Stimulated activated memory B cell treated with anti-CD40 and anti-IgM and Interleukin-4, amounts not matched to agents 10 μg/mL and 1 μg/mL and 100 μg/mL, for 72 hours (primary cell): Measurements from ENCODE around the gene ZC3H12D.
A peak's percentile ranks its signal among the peaks of the same experiment; 100 is the strongest.
"Not testable (repeated sequence)": the region's sequence is repeated elsewhere in the genome, so short reads cannot be mapped to it uniquely, and the experiment has no call there.

Experiments used
- ATAC-seq: fragments of 150-1000 bp; cut with Tn5 transposase; 2 replicates; pipeline ENCODE4 v1.10.0; 2021
- H3K27ac Mint-ChIP-seq: one replicate; pipeline ENCODE4 v1.8.0; 2022; ENCODE audit warnings: mild to moderate bottlenecking, mixed read lengths
- H3K27me3 Mint-ChIP-seq: one replicate; pipeline ENCODE4 v1.8.0; 2022; ENCODE audit warnings: mixed read lengths
- H3K36me3 Mint-ChIP-seq: one replicate; pipeline ENCODE4 v1.8.0; 2022; ENCODE audit warnings: mixed read lengths
- H3K4me1 Mint-ChIP-seq: one replicate; pipeline ENCODE4 v1.8.0; 2022; ENCODE audit warnings: mixed read lengths
- H3K4me3 Mint-ChIP-seq: one replicate; pipeline ENCODE4 v1.8.0; 2022; ENCODE audit warnings: mild to moderate bottlenecking, moderate library complexity, mixed read lengths
- H3K9me3 Mint-ChIP-seq: one replicate; pipeline ENCODE4 v1.8.0; 2022; ENCODE audit warnings: mixed read lengths

Gene ZC3H12D

GRCh38 chr6:149484733-149485700 lies at the start of gene ZC3H12D:
ZC3H12D (minus strand) TSS chr6:149485014; CDS start chr6:149474543, 10,471 bp downstream.
- Mint-ChIP-seq H3K36me3 (peaks cover 9% of the 10 kb centered on the region), H3K4me3 (peak within 1 kb of the TSS; percentile 89), H3K4me1 (peaks cover 61% of the 10 kb centered on the region), H3K27me3 (no peaks in the 10 kb centered on the region), H3K27ac (peak within 1 kb of the TSS; percentile 99), H3K9me3 (no peaks in the 10 kb centered on the region)
- peak; percentile 73 for ATAC-seq

GRCh38 chr6:149529650-149530049 lies 44.8 kb upstream of the ZC3H12D start:
- H3K36me3 Mint-ChIP-seq, result peaks cover 45% of the 10 kb centered on the region
- no peak for ATAC-seq
- H3K27ac Mint-ChIP-seq, result peak overlapping the region; percentile 64
- H3K4me3 Mint-ChIP-seq, result no peak overlapping the region
- H3K27me3 Mint-ChIP-seq, result no peaks in the 10 kb centered on the region
- no peaks in the 10 kb centered on the region for H3K9me3 Mint-ChIP-seq
- H3K4me1 Mint-ChIP-seq, result peaks cover 16% of the 10 kb centered on the region

- Mint-ChIP-seq H3K4me3 (no peak overlapping the region), H3K27ac (no peak overlapping the region), H3K36me3 (peaks cover 32% of the 10 kb centered on the region), H3K4me1 (peaks cover 19% of the 10 kb centered on the region), H3K27me3 (no peaks in the 10 kb centered on the region), H3K9me3 (no peaks in the 10 kb centered on the region)
- no peak for ATAC-seq
Observed at GRCh38 chr6:149515494-149515893, 30.7 kb upstream of the ZC3H12D start.

- Mint-ChIP-seq H3K36me3 (peaks cover 36% of the 10 kb centered on the region), H3K27me3 (no peaks in the 10 kb centered on the region), H3K27ac (no peak overlapping the region), H3K4me3 (no peak overlapping the region), H3K4me1 (peaks cover 19% of the 10 kb centered on the region), H3K9me3 (no peaks in the 10 kb centered on the region)
- ATAC-seq, result no peak
Observed at GRCh38 chr6:149513915-149514314, 29.1 kb upstream of the ZC3H12D start.

GRCh38 chr6:149510793-149511512 lies 26.1 kb upstream of the ZC3H12D start:
- ATAC-seq, result no peak
- Mint-ChIP-seq H3K27me3 (no peaks in the 10 kb centered on the region), H3K4me1 (peaks cover 14% of the 10 kb centered on the region), H3K27ac (peak overlapping the region; percentile 51), H3K36me3 (peaks cover 27% of the 10 kb centered on the region), H3K9me3 (no peaks in the 10 kb centered on the region), H3K4me3 (no peak overlapping the region)

GRCh38 chr6:149508485-149508884 lies 23.7 kb upstream of the ZC3H12D start:
- peaks cover 8% of the 10 kb centered on the region for H3K4me1 Mint-ChIP-seq
- H3K27me3 Mint-ChIP-seq, result no peaks in the 10 kb centered on the region
- ATAC-seq, result no peak
- H3K9me3 Mint-ChIP-seq, result no peaks in the 10 kb centered on the region
- no peak overlapping the region for H3K4me3 Mint-ChIP-seq
- peaks cover 37% of the 10 kb centered on the region for H3K36me3 Mint-ChIP-seq
- H3K27ac Mint-ChIP-seq, result peak overlapping the region; percentile 37

GRCh38 chr6:149503872-149504271 lies 19.1 kb upstream of the ZC3H12D start:
- Mint-ChIP-seq H3K4me3 (no peak overlapping the region), H3K27me3 (no peaks in the 10 kb centered on the region), H3K36me3 (peaks cover 30% of the 10 kb centered on the region), H3K27ac (peak overlapping the region; percentile 70), H3K4me1 (peaks cover 8% of the 10 kb centered on the region), H3K9me3 (no peaks in the 10 kb centered on the region)
- ATAC-seq, result no peak

- Mint-ChIP-seq H3K27me3 (no peaks in the 10 kb centered on the region), H3K4me3 (no peak overlapping the region), H3K9me3 (no peaks in the 10 kb centered on the region), H3K4me1 (peaks cover 8% of the 10 kb centered on the region), H3K27ac (peak overlapping the region; percentile 70), H3K36me3 (peaks cover 30% of the 10 kb centered on the region)
- no peak for ATAC-seq
Observed at GRCh38 chr6:149503276-149503675, 18.5 kb upstream of the ZC3H12D start.

GRCh38 chr6:149501768-149502167 lies 17.0 kb upstream of the ZC3H12D start:
- Mint-ChIP-seq H3K27me3 (no peaks in the 10 kb centered on the region), H3K27ac (peak overlapping the region; percentile 70), H3K36me3 (peaks cover 24% of the 10 kb centered on the region), H3K9me3 (no peaks in the 10 kb centered on the region), H3K4me1 (peaks cover 12% of the 10 kb centered on the region), H3K4me3 (no peak overlapping the region)
- no peak for ATAC-seq

GRCh38 chr6:149501201-149501600 lies 16.4 kb upstream of the ZC3H12D start:
- Mint-ChIP-seq H3K27me3 (no peaks in the 10 kb centered on the region), H3K4me1 (peaks cover 18% of the 10 kb centered on the region), H3K9me3 (no peaks in the 10 kb centered on the region), H3K36me3 (peaks cover 24% of the 10 kb centered on the region), H3K27ac (peak overlapping the region; percentile 59), H3K4me3 (no peak overlapping the region)
- no peak for ATAC-seq

GRCh38 chr6:149500096-149500495 lies 15.3 kb upstream of the ZC3H12D start:
- Mint-ChIP-seq H3K9me3 (no peaks in the 10 kb centered on the region), H3K4me3 (no peak overlapping the region), H3K27me3 (no peaks in the 10 kb centered on the region), H3K27ac (no peak overlapping the region), H3K4me1 (peaks cover 29% of the 10 kb centered on the region), H3K36me3 (peaks cover 14% of the 10 kb centered on the region)
- ATAC-seq, result no peak

GRCh38 chr6:149499066-149499465 lies 14.3 kb upstream of the ZC3H12D start:
- Mint-ChIP-seq H3K9me3 (no peaks in the 10 kb centered on the region), H3K27ac (peak overlapping the region; percentile 24), H3K27me3 (no peaks in the 10 kb centered on the region), H3K4me3 (no peak overlapping the region), H3K36me3 (peaks cover 9% of the 10 kb centered on the region), H3K4me1 (peaks cover 39% of the 10 kb centered on the region)
- no peak for ATAC-seq

GRCh38 chr6:149497365-149497764 lies 12.6 kb upstream of the ZC3H12D start:
- no peaks in the 10 kb centered on the region for H3K27me3 Mint-ChIP-seq
- H3K27ac Mint-ChIP-seq, result peak overlapping the region; percentile 91
- peaks cover 54% of the 10 kb centered on the region for H3K4me1 Mint-ChIP-seq
- H3K9me3 Mint-ChIP-seq, result no peaks in the 10 kb centered on the region
- ATAC-seq, result no peak
- no peak overlapping the region for H3K4me3 Mint-ChIP-seq
- H3K36me3 Mint-ChIP-seq, result no peaks in the 10 kb centered on the region

- peak; percentile 76 for ATAC-seq
Observed at GRCh38 chr6:149496597-149496996, 11.8 kb upstream of the ZC3H12D start.

GRCh38 chr6:149495349-149496016 lies 10.7 kb upstream of the ZC3H12D start:
- ATAC-seq, H3K9me3 Mint-ChIP-seq, H3K36me3 Mint-ChIP-seq, H3K27me3 Mint-ChIP-seq: not testable (repeated sequence)
- H3K4me1 Mint-ChIP-seq, result peaks cover 64% of the 10 kb centered on the region
- peak overlapping the region; percentile 91 for H3K27ac Mint-ChIP-seq
- H3K4me3 Mint-ChIP-seq, result peak overlapping the region; percentile 65

More at GRCh38 chr6:149496597-149496996, 11.8 kb upstream of the ZC3H12D start:
- H3K9me3 Mint-ChIP-seq, H3K36me3 Mint-ChIP-seq, H3K27me3 Mint-ChIP-seq: not testable (repeated sequence)
- H3K4me1 Mint-ChIP-seq, result peaks cover 57% of the 10 kb centered on the region
- peak overlapping the region; percentile 41 for H3K4me3 Mint-ChIP-seq
- H3K27ac Mint-ChIP-seq, result peak overlapping the region; percentile 91
